Measurements from ENCODE around the gene GCNT2. TPM values are rescaled to one million over a fixed set of nuclear protein-coding genes. Genes with fewer than 3 reads are reported as not detected.
A peak's percentile ranks its signal among the peaks of the same experiment; 100 is the strongest.
"Not testable (repeated sequence)": the region's sequence is repeated elsewhere in the genome, so short reads cannot be mapped to it uniquely, and the experiment has no call there.

Gene GCNT2
- total RNA-seq, 1 donor from 2014 or later: 12.4 TPM

DNA sequence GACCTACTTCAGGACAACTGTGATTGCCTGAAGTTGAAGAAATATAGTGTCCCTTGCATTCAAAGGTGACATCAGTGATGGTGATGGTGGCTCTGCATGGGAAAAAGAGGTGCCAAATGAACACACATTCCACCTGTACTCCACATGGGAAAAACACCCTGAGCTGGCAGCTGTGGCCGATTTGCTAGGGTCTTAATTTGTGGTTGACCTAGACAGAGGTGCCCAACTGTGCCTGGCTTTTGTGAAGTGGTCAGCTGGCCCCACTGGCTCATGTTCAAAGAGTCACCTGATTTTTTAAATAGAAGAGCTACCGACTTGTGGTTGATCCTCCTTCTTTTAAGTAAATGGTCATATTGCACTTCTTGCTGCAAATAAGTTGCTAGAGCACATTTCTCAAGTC is 7.6 kb upstream of the GCNT2 start:
- DNase-seq (ENCODE audit: extremely low read depth, low read depth, low spot score): no peak

- DNase-seq (ENCODE audit: extremely low read depth, low read depth, low spot score): no peak
These were observed 6.9 kb upstream of the GCNT2 start for GRCh38 chr6:10514049-10514780.

GRCh38 chr6:10516953-10517352 is 4.2 kb upstream of the GCNT2 start:
- DNase-seq (ENCODE audit: extremely low read depth, low read depth, low spot score): no peak

DNA sequence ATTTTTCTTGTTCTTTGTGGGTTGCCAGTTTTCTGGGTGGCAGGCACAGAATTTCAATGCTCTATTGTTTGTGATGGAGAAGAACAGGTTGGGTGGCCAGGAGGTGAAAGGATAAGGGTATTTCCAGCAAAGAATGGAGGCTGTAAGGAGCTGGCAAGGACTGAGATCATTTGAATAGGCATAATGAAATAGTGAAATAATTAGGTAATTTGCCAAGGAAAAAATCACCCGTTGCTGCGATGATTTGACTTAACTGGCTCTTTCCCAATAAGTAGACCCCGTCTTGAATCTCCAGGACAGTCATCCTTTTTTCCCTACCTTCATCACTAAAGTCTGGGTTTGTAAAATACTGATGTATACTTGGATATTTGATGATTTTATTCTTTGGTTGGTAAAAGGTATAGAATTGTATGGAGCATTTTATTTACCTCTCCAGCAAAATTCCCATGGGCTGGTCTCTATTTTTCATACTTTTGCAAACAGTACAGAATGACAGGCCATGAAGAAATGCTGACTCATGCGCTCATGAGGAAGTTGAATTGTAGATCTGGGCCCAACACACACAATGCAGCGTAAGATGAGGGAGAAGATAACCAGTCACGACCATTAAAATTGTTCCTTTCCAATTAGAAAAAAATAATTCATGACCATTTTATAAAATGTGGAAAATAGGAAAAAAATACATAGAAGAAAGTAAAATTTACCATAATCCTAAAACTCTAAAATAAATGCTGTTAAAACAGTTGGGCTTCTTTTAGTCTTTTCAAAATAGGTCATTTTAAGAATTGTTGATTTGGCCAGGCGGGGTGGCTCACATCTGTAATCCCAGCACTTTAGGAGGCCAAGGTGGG is 2.4 kb upstream of the GCNT2 start:
- DNase-seq (ENCODE audit: extremely low read depth, low read depth, low spot score): peak; percentile 84

- DNase-seq (ENCODE audit: extremely low read depth, low read depth, low spot score): not testable (repeated sequence)
These were observed 1.8 kb upstream of the GCNT2 start for GRCh38 chr6:10519408-10519697.

GRCh38 chr6:10520468-10520867 is 683 bp upstream of the GCNT2 start:
- DNase-seq (ENCODE audit: extremely low read depth, low read depth, low spot score): no peak

- DNase-seq (ENCODE audit: extremely low read depth, low read depth, low spot score): no peak
These were observed 1.9 kb downstream of the GCNT2 start for GRCh38 chr6:10522929-10523573.

DNA sequence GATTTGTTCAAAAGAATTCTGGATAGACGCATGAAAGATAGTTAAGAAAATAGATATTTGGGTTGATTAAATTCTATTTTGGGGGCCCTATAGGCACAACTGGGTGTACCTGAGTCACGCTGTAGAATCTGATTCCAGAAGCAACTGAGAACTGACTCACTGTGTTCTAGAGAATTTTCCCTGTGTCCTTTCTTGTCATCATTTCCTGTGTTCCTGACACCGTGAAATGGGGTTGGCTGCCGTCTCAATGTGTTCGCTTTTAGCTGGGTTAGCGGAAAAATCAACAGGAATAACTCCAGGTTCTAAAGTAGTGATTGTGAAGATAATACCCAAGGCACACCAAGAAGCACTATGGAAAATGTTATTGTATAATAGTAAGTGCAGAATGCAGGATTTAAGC is 5.0 kb downstream of the GCNT2 start:
- peak; percentile 93 for DNase-seq (ENCODE audit: extremely low read depth, low read depth, low spot score)

DNA sequence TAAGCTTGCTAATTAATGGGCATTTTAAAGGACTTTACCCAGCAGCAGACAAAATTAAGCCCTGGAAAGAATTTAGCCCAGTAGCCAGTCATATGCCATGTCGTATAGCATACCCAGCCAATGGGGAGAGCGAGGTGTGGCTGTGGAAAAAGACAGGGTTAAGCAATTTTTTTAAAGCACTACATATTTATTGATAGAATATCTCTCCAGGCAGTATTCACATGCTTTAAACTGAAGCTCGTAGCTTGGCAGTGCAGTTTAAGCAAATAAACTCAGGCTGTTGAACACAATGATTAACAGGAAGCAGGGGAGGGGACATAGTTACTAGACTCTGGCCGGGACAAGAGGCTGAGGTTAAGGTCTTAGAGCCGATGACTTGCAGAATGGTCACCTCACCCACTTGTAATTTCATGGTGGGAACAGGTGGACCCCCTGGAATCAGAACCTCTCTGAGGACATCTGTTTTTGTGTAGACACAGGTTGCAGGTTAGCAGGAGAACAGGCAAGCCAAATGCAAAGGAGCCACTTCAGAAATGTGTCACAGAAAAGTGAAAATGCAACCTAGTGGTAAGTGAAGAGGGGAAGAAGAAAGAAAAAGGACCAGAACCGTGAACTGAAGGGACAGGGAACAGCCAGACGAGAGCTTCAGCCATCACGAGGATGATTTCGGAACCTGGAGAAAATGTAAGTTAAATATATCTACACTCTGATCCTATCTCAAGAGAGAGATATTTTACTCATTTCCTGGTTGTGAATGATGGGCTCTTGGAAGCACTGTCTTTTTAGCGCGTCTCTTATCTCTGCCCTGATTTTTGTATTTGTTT is 7.2 kb downstream of the GCNT2 start:
- no peak for DNase-seq (ENCODE audit: extremely low read depth, low read depth, low spot score)

GRCh38 chr6:10529231-10529801 is 8.2 kb downstream of the GCNT2 start:
- DNase-seq (ENCODE audit: extremely low read depth, low read depth, low spot score): no peak

DNA sequence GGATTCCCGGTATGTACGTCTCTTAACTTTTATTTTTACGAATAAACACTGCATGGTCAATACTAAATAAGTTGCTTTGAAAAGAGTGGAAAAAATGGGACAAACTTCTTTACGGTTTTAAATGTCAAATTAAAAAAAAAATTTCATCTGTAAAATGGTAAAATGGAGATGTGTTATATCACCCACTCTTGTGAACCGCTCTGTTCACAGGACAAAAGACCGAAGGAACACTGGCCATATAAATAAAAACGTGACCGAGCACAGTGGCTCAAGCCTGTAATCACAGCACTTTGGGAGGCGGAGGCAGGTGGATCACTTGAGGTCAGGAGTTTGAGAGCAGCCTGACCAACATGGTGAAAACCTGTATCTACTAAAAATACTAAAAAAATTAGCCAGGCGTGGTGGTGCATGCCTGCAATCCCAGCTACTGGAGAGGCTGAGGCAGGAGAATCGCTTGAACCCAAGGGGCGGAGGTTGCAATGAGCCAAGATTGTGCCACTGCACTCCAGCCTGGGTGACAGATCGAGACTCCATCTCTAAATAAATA is 8.8 kb downstream of the GCNT2 start:
- DNase-seq (ENCODE audit: extremely low read depth, low read depth, low spot score): not testable (repeated sequence)

- DNase-seq (ENCODE audit: extremely low read depth, low read depth, low spot score): no peak
These were observed 10.4 kb downstream of the GCNT2 start for GRCh38 chr6:10531503-10531902.

- DNase-seq (ENCODE audit: extremely low read depth, low read depth, low spot score): no peak
These were observed 10.8 kb downstream of the GCNT2 start for GRCh38 chr6:10531942-10532341.

DNA sequence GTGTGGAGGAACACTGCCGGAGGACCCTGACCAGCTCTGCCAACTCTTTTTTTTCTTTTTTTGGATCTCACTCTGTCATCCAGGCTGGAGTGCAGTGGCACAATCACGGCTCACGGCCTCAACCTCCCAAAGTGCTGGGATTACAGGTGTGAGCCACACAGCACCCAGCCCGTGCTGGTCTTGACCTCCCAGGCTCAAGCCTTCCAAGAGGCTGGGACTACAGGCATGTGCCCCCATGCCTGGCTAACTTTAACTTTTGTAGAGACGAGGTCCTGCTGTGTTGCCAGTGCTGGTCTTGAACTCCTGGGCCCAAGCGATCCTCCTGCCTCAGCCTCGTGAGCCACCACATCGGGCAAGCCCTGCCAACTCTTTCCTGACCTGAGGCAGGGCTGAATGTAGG is 11.2 kb downstream of the GCNT2 start:
- DNase-seq (ENCODE audit: extremely low read depth, low read depth, low spot score): no peak

- DNase-seq (ENCODE audit: extremely low read depth, low read depth, low spot score): no peak
These were observed 13.2 kb downstream of the GCNT2 start for GRCh38 chr6:10534419-10534762.

DNA sequence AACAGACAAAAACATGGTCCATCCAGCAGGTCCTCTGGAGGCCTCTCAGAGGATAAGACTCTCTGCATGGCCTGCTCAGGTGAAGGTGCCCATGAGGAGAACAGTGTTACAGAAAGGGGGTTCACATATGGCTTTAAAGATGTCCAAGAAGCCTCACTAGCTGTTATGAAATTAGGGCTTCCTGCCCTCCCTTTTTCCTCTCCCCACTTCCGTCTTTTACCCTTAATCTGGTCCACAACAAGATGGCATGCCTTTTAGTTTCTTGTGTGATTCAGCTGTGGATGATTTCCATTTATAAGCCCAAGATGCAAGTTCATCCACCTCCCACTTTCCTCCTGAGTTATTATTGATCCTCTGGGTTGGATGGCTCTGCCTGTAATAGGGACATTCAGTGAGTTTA is 14.0 kb downstream of the GCNT2 start:
- no peak for DNase-seq (ENCODE audit: extremely low read depth, low read depth, low spot score)

GRCh38 chr6:10537726-10538125 is 16.6 kb downstream of the GCNT2 start:
- no peak for DNase-seq (ENCODE audit: extremely low read depth, low read depth, low spot score)

DNA sequence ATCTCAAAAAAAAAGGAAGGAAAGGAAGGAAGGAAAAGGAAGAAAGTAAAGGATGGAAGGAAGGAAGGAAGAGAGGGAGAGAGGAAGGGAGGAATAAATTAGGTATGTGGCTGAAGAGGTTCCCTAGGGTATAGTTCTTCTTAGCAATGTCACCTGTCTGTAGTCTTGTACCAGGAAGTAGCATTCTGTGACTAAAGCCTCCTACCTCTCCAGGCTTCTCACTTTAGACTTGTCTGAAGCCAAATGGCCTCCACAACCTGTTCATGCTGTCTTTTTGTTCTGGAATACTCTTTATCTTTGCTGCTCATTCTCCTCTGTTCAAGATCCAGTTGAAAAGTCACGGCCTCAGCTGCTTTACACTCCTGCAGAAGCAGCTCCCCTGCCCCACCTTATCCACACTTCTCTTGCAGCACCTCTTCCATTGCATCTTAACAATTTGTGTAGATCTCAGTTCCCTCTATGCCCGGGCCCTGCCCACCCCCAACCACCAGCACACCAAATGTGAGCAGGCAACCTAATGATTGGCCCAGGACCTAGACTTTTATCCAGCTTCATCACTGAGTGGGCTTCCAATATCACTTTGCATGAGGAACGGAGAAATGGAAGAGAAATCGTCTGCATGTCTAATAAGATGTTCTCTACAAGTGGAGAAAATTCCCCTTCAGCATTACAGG is 19.1 kb downstream of the GCNT2 start:
- no peak for DNase-seq (ENCODE audit: extremely low read depth, low read depth, low spot score)

DNA sequence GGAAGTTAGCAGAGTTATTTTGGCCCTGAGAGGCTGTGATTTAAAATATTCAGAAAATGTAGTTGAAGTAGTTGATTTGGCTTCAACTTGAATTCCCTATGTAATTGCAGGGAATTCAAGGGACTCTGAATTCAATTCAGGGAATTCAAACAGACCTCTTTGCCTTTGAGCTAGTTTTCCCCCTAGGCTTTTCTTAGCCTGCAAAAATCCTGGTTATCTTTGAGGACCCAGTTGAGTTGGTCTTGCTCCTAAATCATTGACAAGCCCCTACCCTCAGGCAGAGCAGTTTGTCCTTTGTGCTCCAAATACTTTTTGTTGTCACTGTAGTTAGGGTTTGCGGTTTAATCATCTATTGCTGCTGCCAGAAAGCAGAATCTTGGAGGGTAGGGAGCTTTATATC is 20.4 kb downstream of the GCNT2 start:
- DNase-seq (ENCODE audit: extremely low read depth, low read depth, low spot score): no peak

DNA sequence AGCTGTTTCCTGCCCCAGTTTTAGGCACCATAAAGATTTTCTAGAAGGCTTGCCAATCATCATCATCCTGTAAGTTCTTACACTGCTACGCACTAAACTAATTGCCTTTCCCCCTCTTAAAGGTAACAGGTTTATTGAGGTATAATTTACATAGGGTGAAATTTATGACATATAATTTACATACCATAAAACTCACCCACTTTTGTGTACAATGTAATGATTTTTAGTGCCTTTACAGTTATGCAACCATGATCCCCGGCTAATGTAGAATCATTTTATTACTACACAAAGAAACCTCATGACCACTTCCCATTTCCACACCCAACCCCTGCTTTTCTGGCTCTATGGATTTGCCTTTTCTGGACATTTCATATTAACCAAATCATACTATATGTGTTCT is 21.1 kb downstream of the GCNT2 start:
- no peak for DNase-seq (ENCODE audit: extremely low read depth, low read depth, low spot score)

Measured in glomerular endothelial cell (primary cell).